Activated CD4-positive, CD25-positive, alpha-beta regulatory T cell treated with anti-CD3 and anti-CD28 coated beads, Interleukin-2, amount 50 U/mL, for 24 hours (primary cell): ENCODE results near the gene NUMBL.
"Not testable (repeated sequence)": the region's sequence is repeated elsewhere in the genome, so short reads cannot be mapped to it uniquely, and the experiment has no call there.

ENCODE experiments used
- ATAC-seq, 2 donors: fragments of 150-1000 bp; cut with Tn5 transposase; one replicate each; pipeline ENCODE4 v1.10.0; 2021; ENCODE audit warnings: mild to moderate bottlenecking in 1 of 2, moderate library complexity in 1 of 2

The NUMBL gene

GRCh38 chr19:40690050-40690692, at the start of gene NUMBL:
NUMBL (minus strand) TSS chr19:40690651; CDS start chr19:40690483, 168 bp downstream.
- no peak for ATAC-seq

DNA sequence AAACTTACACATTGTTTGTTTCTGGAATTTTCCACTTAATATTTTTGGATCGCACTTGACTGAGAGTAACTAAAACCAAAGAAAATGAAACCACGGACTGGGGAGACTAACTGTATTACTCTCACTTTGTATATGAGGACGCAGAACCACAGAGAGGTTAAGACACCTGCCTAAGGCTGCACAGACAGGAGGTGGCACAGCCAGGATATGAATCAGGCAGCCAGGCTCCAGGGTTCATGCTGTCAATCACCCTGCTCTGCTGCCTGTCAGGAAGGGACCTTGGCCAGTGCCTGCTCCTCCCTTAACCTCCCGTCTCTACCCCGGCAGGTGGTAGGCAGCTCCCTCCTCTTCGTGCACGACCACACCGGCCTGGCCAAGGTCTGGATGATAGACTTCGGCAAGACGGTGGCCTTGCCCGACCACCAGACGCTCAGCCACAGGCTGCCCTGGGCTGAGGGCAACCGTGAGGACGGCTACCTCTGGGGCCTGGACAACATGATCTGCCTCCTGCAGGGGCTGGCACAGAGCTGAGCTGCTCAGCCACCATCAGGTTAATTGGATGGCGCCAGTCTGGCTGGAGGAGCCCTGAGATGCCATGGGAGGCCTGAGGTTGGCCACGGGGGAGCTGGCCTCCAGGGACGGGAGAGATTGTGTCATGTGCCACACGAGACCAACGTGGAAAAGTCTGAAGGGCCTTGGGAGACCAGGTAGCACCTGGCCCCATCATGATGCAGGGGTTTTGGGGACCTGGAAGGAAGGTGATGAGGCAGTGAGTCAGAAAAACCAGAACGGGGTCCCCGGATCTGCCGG, 48.8 kb upstream of the NUMBL start:
- ATAC-seq, result no peak

- no peak for ATAC-seq
Measured at GRCh38 chr19:40737102-40737644, 46.7 kb upstream of the NUMBL start.

- ATAC-seq, result no peak
Measured at GRCh38 chr19:40736661-40737060, 46.2 kb upstream of the NUMBL start.

GRCh38 chr19:40735013-40735771, 44.7 kb upstream of the NUMBL start:
- no peak for ATAC-seq

DNA sequence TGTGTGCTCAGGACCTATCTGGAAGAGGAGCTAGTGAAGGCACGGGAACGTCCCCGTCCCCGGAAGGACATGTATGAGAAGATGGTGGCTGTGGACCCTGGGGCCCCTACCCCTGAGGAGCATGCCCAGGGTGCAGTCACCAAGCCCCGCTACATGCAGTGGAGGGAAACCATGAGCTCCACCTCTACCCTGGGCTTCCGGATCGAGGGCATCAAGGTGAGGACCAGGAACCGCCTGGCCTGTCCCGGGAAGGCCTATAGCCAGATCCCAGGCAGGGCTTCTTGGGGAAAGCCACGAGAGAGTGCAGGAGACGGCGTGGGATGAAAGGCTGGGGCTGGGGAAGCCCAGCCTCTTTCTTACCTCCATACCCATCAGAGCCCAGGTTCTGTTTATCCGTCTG, 42.7 kb upstream of the NUMBL start:
- ATAC-seq, result no peak

DNA sequence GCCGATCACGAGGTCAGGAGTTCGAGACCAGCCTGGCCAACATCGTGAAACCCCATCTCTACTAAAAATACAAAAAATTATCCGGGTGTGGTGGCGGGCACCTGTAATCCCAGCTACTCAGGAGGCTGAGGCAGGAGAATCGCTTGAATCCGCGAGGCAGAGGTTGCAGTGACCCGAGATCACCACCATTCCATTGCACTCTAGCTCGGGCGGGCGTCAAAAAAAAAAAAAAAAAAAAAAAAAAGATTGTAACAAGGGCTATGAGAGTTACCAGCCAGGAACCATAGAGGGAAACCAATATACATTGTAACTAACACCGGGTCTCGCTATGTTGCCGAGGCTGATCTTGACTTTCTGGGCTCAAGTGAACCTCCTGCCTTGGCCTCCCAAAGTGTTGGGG, 41.9 kb upstream of the NUMBL start:
- not testable (repeated sequence) for ATAC-seq

DNA sequence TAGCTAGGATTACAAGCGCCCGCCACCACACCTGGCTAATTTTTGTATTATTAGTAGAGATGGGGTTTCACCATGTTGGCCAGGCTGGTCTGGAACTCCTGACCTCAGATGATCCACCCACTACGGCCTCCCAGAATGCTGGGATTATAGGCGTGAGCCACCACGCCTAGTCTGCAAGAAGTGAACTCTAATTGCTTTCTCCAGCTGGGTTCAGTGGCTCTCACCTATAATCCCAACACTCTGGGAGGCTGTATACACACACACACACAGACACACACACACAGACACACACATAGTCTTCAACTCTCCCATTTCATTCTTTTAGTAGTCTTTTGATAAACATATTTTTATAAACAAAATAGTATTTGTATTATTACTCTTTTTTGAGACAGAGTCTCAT, 39.6 kb upstream of the NUMBL start:
- not testable (repeated sequence) for ATAC-seq

GRCh38 chr19:40726279-40726678, 35.8 kb upstream of the NUMBL start:
- no peak for ATAC-seq

GRCh38 chr19:40724855-40725254, 34.4 kb upstream of the NUMBL start:
- peak; percentile 32 to 65 for ATAC-seq

- no peak for ATAC-seq
Measured at GRCh38 chr19:40724315-40724714, 33.9 kb upstream of the NUMBL start.

- no peak for ATAC-seq
Measured at GRCh38 chr19:40723661-40724254, 33.3 kb upstream of the NUMBL start.

GRCh38 chr19:40721936-40722661, 31.6 kb upstream of the NUMBL start:
- no peak for ATAC-seq

GRCh38 chr19:40721140-40721486, 30.7 kb upstream of the NUMBL start:
- no peak for ATAC-seq

DNA sequence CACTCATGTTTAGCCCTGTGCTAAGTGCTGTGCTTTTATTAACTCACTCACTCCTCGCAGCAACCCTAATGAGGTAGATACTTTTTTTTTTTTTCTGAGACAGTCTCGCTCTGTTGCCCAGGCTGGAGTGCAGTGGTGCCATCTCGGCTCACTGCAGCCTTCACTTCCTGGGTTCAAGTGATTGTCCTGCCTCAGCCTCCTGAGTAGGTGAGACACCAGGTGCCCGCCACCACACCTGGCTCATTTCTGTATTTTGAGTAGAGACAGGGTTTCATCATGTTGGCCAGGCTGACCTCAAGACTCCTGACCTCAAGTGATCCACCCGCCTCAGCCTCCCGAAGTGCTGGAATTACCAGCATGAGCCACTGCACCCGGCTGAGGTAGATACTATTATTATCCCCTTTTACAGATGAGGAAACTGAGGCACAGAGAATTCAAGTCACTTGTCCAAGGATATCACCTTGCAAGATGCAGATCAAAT, 29.0 kb upstream of the NUMBL start:
- no peak for ATAC-seq

- ATAC-seq, result no peak
Measured at GRCh38 chr19:40718774-40719391, 28.4 kb upstream of the NUMBL start.

GRCh38 chr19:40717880-40718773, 27.7 kb upstream of the NUMBL start:
- no peak for ATAC-seq

DNA sequence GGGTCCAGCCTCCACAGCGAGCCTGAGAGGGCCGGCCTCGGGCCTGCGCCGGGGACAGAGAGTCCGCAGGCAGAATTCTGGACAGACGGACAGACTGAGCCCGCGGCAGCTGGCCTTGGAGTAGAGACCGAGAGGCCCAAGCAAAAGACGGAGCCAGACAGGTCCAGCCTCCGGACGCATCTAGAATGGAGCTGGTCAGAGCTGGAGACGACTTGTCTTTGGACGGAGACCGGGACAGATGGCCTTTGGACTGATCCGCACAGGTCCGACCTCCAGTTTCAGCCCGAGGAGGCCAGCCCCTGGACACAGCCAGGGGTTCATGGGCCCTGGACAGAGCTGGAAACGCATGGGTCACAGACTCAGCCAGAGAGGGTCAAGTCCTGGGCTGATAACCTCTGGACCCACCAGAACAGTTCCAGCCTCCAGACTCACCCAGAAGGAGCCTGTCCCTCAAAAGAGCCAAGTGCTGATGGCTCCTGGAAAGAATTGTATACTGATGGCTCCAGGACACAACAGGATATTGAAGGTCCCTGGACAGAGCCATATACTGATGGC, 27.0 kb upstream of the NUMBL start:
- no peak for ATAC-seq

DNA sequence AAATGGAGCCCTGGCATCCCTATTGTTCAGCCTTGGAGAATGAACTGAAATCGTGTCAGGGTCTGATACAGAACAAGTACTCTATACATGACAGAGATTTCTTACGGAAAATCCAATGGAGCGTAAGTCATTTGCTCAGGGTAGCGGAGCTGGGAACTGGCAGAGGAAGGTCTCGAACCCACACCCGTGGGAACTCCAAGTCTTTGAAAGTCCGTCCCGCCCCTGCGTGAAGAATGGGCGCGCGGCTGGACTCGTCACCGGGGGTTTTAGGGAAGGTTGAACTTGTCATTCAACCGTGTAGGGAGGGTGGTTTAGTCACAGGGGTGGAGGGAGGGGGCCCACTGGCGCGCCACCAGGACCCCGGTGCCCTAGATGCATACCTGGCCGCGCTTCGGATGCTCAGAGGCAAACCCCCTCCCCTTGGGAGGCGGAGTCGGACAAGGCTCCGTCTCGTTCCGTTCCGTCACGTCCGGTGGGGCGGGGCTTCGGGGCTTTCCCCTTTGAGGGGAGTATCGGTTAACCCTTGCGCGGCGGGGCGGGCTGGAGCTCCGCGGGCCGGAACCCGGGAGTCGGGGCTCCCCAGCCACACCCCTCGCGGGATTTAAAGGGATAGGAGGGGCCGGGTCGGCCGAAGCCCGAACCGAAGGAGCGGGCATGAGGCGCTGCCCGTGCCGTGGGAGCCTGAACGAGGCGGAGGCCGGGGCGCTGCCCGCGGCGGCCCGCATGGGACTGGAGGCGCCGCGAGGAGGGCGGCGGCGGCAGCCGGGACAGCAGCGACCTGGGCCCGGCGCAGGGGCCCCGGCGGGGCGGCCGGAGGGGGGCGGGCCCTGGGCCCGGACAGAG, 26.3 kb upstream of the NUMBL start, which contains the start of the genes COQ8B and ITPKC:
Gene COQ8B (minus strand): TSS at position 405 of the 843 bp plus-strand sequence. CDS start 2,254 bp downstream, outside the sequence.
Gene ITPKC (plus strand): TSS at position 631 of the 843 bp plus-strand sequence. CDS start 24 bp downstream, at position 655.
- ATAC-seq, result peak; percentile 75 to 78
